ENCODE data around the gene LYRM9. TPM values are rescaled to one million over a fixed set of nuclear protein-coding genes. Genes with fewer than 3 reads are reported as not detected.

The LYRM9 gene
- polyA plus RNA-seq, 3 donors: 5.9 to 7.6 (median 6.3) TPM

DNA sequence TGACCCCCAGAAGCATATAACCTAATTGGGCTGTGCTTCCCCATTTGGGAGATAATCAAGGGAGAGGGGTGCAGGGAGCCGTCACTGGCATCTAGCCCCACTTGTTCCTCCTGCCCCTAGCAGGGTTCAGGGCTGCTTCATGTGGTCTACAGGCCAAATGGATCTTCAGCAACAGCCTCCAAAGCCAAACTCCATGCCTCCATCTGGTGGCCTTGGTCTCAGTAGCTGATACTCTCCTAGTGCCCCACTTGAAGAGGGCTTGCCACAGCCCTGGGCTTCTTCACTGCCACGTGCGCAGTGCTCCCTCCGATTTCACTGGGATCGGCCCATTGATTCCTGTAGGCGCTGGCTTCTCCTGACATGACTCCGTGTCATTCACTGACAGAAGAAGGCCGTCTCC is 24.6 kb downstream of the LYRM9 start:
- Histone ChIP-seq H4K20me1 (ENCODE audit: insufficient read depth, low read length) (no peaks in the 10 kb centered on the region), H3K4me1 (ENCODE audit: control insufficient read depth in 1 of 2, insufficient read depth in 2 of 2, low read length in 2 of 2) (no peaks in the 10 kb centered on the region), H2AFZ (ENCODE audit: insufficient read depth, low read depth, low read length, poor library complexity, severe bottlenecking) (no peak overlapping the region), H3K27ac (ENCODE audit: low read depth in 1 of 2, low read length in 2 of 2) (no peak overlapping the region), H3K27me3 (ENCODE audit: control insufficient read depth in 2 of 2, insufficient read depth in 2 of 2, low read length in 2 of 2) (no peaks in the 10 kb centered on the region), H3K4me3 (replicated peaks in 1 of 3; ENCODE audit: low read depth in 2 of 3, low read length in 3 of 3) (no peak overlapping the region), H3K79me2 (ENCODE audit: insufficient read depth, low read length) (no peaks in the 10 kb centered on the region), H3K4me2 (replicated peaks; ENCODE audit: extremely low read depth, low read length, poor library complexity, severe bottlenecking) (no peak overlapping the region), H3K36me3 (replicated peaks in 1 of 2; ENCODE audit: control insufficient read depth in 1 of 2, insufficient read depth in 2 of 2, low read length in 2 of 2) (no peaks in the 10 kb centered on the region), H3K9me3 (replicated peaks in 1 of 2; ENCODE audit: control insufficient read depth in 1 of 2, insufficient read depth in 1 of 2, low read length in 2 of 2) (no peaks in the 10 kb centered on the region), H3K9ac (ENCODE audit: insufficient read depth, low read length, poor library complexity, severe bottlenecking) (no peak overlapping the region)
- WGBS (ENCODE audit: insufficient coverage): 93% methylated on average over 5 of the region's 8 CpGs
- TF ChIP-seq, protein P1, sequence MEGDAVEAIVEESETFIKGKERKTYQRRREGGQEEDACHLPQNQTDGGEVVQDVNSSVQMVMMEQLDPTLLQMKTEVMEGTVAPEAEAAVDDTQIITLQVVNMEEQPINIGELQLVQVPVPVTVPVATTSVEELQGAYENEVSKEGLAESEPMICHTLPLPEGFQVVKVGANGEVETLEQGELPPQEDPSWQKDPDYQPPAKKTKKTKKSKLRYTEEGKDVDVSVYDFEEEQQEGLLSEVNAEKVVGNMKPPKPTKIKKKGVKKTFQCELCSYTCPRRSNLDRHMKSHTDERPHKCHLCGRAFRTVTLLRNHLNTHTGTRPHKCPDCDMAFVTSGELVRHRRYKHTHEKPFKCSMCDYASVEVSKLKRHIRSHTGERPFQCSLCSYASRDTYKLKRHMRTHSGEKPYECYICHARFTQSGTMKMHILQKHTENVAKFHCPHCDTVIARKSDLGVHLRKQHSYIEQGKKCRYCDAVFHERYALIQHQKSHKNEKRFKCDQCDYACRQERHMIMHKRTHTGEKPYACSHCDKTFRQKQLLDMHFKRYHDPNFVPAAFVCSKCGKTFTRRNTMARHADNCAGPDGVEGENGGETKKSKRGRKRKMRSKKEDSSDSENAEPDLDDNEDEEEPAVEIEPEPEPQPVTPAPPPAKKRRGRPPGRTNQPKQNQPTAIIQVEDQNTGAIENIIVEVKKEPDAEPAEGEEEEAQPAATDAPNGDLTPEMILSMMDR (IDR thresholded peaks at IDR 0.05): no peak
- no peak for DNase-seq
- Mint-ChIP-seq H3K9me3 (peaks cover 0 to 3% (median 0%) of the 10 kb centered on the region in 7 donors), H3K36me3 (no peaks in the 10 kb centered on the region), H3K27ac (no peak overlapping the region), H3K4me3 (no peak overlapping the region), H3K27me3 (ENCODE audit: low read depth in 3 of 3) (peaks cover 0 to 4% (median 0%) of the 10 kb centered on the region in 3 donors), H3K4me1 (no peaks in the 10 kb centered on the region)
- intact Hi-C loops (cut with micrococcal nuclease): no loop called here

DNA sequence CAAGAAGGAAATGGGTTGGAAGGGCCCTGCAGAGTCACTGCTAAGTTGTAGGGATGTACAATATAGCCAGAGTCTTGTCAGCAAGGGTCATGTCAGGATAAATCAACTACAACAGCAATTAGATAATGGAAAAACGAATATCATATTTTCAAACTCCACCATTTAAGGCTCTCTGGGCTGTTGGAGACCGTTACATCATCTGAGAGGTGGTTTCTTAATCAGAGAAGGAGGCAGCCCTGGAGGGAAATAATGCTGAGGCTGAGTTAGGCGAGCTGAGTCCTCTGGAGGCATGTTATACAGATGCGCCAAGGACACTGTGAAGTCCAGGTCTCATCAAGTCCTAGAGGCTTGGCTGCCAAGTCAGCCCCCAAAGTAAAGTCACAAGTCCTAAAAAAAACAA is 30.3 kb downstream of the LYRM9 start:
- 83% methylated on average over 2 of the region's 4 CpGs for WGBS (ENCODE audit: insufficient coverage)
- Histone ChIP-seq H3K36me3 (replicated peaks in 1 of 2; ENCODE audit: control insufficient read depth in 1 of 2, insufficient read depth in 2 of 2, low read length in 2 of 2) (no peaks in the 10 kb centered on the region), H3K4me2 (replicated peaks; ENCODE audit: extremely low read depth, low read length, poor library complexity, severe bottlenecking) (no peak overlapping the region), H3K9ac (ENCODE audit: insufficient read depth, low read length, poor library complexity, severe bottlenecking) (no peak overlapping the region), H3K27me3 (ENCODE audit: control insufficient read depth in 2 of 2, insufficient read depth in 2 of 2, low read length in 2 of 2) (no peaks in the 10 kb centered on the region), H3K9me3 (replicated peaks in 1 of 2; ENCODE audit: control insufficient read depth in 1 of 2, insufficient read depth in 1 of 2, low read length in 2 of 2) (no peaks in the 10 kb centered on the region), H3K79me2 (ENCODE audit: insufficient read depth, low read length) (no peaks in the 10 kb centered on the region), H4K20me1 (ENCODE audit: insufficient read depth, low read length) (no peaks in the 10 kb centered on the region), H3K4me1 (ENCODE audit: control insufficient read depth in 1 of 2, insufficient read depth in 2 of 2, low read length in 2 of 2) (no peaks in the 10 kb centered on the region), H2AFZ (ENCODE audit: insufficient read depth, low read depth, low read length, poor library complexity, severe bottlenecking) (no peak overlapping the region), H3K4me3 (replicated peaks in 1 of 3; ENCODE audit: low read depth in 2 of 3, low read length in 3 of 3) (no peak overlapping the region), H3K27ac (ENCODE audit: low read depth in 1 of 2, low read length in 2 of 2) (no peak overlapping the region)
- Mint-ChIP-seq H3K27me3 (ENCODE audit: low read depth in 3 of 3) (peaks cover 1 to 4% (median 2%) of the 10 kb centered on the region in 3 donors), H3K9me3 (peaks cover 0 to 3% (median 0%) of the 10 kb centered on the region in 7 donors), H3K4me3 (no peak overlapping the region), H3K4me1 (no peaks in the 10 kb centered on the region), H3K36me3 (no peaks in the 10 kb centered on the region), H3K27ac (no peak overlapping the region)
- TF ChIP-seq, protein P1 (IDR thresholded peaks at IDR 0.05): no peak
- DNase-seq: no peak
- intact Hi-C loops (cut with micrococcal nuclease): no loop called here
